ENCODE data around the gene CCDC169.
"Not testable (repeated sequence)": the region's sequence is repeated elsewhere in the genome, so short reads cannot be mapped to it uniquely, and the experiment has no call there.

Gene CCDC169

DNA sequence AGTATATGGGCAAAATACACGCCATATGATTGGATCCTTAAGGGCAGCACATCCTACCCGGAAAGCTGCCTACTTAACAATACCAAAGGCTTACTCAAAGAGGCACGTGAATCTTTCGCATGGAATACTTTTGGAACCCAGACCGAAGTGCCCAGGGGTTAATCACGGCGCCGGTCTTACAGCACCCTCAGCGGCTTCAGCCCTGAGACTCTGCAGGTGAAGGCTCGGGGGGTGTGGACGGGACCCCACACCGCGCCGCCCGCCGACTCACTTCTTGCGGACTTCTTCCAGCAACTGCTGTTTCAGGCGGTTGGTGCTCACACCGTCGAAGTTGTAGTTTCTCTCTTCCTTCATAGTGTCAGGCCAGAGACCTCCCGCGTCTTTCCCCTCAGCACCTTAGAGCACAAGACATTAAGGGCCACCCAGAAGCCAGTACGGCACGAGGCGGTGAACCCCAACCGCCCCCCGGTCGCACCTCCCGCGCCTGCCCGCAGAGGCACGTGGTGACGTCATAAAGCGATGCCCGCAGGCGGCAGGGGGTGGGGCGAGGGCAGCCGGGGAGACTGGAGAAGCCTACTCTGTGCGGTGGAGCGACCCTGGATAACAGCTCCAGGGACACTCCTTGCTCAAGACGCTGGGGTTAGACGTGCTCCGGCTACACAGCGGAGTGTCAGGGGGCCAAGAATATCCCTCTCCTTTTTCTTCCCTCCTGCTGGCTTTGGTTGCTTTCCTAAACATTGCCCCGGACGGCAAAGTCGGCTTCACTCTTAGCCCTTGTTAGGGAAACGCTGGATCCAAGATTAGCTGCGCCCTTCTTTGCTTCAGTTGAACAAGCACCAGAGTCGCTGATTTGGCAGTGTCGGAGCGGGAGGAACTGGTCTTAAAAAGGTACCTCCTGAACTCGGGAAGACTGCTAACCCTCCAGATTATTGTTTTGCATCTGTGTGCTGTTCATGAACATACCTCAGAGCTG lies at the start of gene CCDC169:
TSS of gene CCDC169 (minus strand) at position 449 of the 973 bp plus-strand sequence. CDS start at position 354, 95 bp downstream.
- in situ Hi-C loops (cut with MboI; ENCODE audit: low sequenced_read_pairs) = no loop called here

DNA sequence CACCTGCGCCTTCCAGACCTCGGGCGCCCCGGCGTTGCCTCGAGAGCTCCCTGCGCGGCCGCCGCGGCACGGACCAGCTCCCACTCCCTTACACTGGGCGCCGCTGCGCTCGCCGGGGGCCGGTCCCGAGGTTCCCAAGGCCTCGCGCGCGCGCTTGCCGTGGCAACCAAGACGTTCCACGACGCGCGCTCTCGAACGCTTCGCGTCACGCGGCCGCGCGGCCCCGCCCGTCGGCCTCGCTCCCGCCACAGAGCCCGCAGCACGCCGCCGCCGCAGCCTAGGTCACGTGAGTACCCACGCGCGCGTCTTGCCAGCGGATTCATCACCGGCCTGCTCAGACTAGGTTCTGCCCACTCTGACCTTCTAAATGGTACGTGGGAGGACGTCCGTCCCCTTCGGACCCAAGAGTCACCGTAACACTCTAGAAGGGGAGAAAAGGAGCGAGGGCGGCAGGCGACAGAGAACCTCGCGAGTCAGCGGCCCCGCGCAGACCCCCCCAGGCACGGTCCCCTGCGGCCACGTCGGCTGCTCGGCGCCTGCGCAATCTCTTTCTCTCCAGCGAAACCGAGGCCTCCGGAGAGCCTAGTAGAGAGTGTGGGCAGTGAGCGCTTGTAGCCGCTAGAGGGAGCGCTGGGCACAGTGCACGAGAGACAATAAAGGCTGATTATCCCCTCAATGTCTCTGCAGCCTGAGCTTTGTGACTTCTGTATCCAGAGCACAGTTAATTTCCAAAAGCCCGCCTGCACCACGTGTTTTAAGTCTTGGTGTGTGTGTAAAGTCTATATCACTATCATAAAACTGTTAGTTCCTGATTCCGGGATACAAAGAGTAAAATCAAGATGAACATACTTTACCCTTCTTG lies 48.8 kb upstream of the CCDC169 start, which contains the start of gene SPART:
TSS of gene SPART (minus strand) at position 173 of the 862 bp plus-strand sequence. CDS start 10,564 bp downstream, outside the sequence.
- in situ Hi-C loops (cut with MboI; ENCODE audit: low sequenced_read_pairs) = no loop called here

DNA sequence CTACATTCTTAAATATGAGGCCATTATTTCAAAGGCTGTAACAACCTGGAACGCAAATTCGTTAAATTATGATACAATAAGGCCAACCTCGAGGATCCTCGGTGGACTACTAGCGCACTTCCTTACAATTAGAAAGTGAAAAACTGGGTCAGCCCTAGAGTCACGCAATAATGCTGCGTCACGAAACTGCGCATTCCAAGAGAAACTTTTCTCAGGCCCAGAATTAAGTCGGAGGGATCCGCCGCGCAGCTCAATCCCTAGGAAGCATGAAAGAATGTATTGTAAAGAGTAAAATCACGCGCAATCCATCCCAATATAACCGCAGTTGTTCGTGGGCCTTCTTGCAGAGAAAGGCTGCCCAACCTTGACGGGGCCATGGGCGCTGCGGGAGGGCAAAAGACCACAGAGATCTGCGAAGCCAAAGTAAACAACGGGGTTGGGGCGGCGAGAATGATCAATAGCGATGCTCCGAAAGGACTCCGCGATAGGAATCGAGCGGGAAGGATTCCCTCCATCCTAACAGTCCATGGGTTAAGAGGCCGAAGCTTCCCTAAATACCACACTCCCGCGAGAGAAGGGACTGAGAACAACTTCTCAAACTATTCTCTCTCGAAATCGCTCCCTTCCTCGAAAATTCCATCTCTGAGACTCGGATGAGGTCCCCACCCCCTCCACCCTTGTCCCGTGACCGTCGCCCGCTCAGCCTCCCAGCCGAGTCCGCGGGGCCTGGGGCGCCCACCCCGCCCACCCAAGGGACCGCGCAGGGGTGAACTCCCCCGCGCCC lies 48.0 kb upstream of the CCDC169 start:
- in situ Hi-C loops (cut with MboI; ENCODE audit: low sequenced_read_pairs) = no loop called here

DNA sequence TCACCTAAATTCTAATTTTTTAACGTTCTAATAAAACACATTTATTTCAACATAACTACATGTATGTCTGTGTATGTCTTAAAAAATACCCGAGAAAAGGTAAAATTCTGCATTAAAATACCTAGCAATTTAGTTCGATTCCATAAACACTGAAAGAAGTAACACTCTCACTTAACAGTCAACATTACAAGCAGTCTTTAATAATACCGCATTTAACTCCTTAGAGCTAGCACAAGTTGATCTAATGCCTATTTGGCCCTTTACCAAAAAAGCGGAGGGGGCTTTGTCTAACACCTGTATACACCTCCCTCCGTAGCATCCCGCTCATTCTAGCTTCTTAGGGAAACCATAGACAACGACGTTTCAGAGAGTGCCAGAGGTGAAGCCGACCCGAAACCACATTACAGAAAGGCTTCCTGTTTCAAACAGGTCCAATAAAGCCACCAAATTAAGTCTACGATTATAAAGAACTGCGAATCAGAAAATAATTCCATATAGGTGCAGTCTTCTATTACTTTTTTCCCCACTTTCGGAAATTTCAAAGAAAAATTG lies 47.3 kb upstream of the CCDC169 start:
- in situ Hi-C loops (cut with MboI; ENCODE audit: low sequenced_read_pairs) = no loop called here

DNA sequence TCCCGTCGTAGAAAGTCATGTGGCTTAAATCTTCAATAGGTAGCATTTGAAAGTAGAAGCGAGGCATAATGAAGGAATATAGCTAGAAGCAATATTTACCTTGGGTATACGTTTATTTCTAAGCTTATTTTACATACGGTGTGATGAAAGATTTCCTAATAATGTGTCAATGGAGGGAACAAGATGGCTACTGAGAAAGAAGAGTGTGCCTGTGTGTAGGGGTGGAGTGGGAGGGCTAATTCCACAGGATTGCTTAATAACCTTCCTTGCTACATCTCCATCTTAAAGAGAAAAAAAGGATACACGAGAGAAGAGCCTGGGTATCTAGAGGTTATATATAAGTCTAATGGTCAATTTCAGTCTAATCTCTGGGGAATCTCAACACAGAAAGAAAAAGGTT lies 46.6 kb upstream of the CCDC169 start:
- in situ Hi-C loops (cut with MboI; ENCODE audit: low sequenced_read_pairs) = no loop called here

DNA sequence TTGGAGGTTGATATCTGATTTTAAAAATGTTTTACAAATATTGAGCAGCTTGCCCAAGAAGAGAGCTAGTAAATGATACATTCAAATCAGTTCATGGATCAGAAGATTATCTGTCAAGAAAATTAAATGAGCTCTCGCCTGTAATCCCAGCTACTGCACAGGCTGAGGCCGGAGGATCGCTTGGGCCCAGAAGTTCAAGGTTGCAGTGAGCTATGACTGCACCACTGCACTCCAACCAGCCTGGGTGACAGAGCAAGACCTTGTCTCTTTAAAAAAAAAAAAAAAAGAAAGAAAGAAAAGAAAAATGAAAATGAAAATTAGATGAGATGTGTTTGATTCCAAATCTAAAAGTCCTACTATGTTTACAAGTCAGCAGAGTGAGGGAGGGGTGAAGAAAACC lies 46.2 kb upstream of the CCDC169 start:
- in situ Hi-C loops (cut with MboI; ENCODE audit: low sequenced_read_pairs) = no loop called here

DNA sequence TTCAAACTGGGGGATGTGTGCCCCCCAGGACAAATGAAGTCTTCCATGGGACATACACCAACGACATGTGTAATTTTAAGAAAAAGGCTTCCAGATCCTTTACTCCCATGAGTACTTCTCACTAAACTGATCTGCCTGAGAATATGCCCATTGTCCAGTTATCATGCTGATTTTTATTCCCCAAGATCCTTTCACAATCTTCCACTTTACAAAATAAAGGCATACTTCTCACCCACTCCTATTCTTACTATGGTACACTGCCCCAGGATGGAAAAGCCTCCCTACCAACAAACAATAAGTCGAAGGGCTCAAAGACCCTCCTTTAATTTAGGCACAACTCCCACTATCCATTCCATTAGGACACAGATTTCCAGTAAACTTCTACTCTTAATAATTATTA lies 45.1 kb upstream of the CCDC169 start:
- in situ Hi-C loops (cut with MboI; ENCODE audit: low sequenced_read_pairs) = no loop called here

DNA sequence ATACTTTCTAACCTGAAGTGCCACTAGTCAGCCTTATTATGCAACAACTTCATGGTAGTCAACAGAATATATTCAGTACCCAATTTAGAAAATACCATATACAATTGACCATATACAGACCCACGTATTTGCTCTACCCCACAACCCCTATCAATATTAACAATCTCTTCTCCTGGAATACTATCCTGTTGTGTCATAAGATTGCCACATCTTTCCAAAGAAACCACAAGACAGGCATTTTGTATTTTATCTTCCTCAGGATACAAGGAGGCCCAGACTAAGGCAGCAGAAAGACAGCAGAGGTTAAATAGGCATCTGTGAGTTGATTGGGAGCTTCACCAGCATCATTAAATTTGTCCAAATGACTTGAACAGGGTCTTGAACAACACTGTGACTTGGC lies 44.1 kb upstream of the CCDC169 start:
- in situ Hi-C loops (cut with MboI; ENCODE audit: low sequenced_read_pairs) = no loop called here

DNA sequence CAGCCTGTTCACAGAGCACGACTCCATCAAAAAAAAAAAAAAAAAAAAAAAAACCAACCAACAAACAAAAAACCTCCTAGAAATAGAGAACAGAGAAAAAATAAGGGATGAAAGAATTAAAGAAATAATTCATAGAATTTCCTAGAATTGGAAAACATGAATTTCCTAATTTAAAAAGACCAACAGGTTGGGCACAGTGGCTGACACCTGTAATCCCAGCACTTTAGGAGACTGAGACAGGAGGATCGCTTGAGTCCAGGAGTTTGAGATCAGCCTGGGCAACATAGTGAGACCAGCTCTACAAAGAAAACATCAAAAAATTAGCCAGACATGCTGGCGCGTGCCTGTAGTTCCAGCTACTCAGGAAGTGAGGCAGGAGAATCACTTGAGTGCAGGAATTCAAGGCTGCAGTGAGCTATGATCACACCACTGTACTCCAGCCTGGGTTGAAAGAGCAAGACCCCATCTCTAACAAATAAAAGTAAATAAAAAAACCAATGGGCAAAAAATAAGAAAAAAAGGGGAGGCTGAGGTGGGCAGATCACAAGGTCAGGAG lies 42.1 kb upstream of the CCDC169 start:
- in situ Hi-C loops (cut with MboI; ENCODE audit: low sequenced_read_pairs) = no loop called here

DNA sequence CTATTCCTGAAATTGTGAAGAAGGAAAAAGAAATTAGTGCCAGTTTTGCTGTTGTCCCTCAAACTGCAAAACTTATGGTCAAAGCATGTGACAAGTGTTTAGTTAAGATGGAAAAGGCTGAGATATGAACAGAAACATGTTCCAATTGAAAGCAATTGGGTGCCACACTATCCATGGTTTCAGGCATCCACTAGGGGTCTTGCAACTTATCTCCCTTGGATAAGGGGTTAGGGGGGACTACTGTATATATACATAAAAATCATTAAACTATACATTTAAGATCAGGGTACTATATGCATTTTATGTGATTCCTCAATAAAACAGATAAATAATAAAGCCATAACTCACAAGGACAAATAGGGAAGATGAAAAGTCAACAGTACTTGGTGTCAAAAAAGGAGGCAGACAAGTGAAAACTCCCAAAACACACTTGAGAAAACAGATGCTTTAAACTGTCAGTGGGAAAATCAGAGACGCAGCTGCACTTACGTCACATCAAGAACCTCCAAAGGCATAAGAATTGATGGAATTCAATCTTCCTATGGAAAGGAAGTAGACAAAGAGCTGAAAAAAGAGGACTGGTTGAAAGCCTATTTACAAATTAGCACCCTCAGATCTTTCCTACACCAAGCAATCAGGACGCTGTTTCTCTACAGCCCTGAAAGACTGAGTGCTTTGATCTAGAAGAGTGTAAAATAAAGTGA lies 40.5 kb upstream of the CCDC169 start:
- in situ Hi-C loops (cut with MboI; ENCODE audit: low sequenced_read_pairs) = no loop called here

DNA sequence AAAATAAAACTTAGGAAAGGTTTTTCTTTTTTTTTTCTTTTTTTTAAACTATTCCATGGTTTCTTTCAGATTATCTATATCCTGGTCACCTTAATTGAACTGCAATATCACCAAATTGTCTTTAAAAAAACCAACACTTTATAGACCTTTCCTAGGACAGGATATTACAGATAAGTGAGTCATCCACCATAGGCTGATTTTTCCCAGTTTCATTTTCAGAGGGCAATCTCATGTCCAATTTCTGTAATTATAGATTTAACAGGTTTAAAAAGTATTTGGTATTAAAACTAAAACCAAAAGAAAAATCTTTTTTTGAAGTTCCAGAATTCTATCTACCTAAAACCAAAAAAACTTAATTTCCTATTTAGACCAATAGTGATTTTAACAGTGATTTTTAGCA lies 35.4 kb upstream of the CCDC169 start:
- in situ Hi-C loops (cut with MboI; ENCODE audit: low sequenced_read_pairs) = no loop called here

DNA sequence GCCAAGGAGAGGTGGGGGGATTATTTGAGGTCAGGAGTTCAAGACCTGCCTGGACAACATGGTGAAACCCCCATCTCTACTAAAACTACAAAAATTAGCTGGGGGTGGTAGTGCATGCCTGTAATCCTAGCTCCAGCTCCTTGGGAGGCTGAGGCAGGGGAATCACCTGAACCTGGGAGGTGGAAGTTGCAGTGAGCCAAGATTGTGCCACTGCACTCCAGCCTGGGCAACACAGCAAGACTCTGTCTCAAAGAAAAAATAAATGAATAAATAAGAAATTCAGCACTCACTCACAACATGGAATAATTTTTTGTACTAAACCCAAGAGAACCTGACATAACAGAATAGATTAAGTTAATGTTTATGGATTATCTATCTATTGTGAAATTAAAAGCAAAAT lies 34.6 kb upstream of the CCDC169 start:
- in situ Hi-C loops (cut with MboI; ENCODE audit: low sequenced_read_pairs) = not testable (repeated sequence)

DNA sequence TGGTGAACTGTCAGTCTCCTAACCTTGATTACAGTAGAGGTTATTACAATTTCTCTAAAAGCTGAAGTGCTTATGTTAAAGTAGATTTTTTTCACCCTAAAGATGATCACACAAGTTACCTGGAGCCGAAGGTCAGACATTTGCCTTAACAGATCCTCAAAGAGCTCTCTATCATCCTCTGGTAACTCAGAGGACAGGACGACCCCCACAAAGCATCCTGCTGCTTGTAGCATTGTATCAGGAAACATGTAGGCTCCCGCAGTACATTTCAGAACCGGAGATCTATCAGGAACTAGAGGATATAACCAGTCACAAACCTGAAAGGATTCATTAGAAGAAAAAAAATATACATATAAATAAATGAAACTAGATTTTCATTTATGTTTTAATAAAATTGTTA lies 33.7 kb upstream of the CCDC169 start:
- in situ Hi-C loops (cut with MboI; ENCODE audit: low sequenced_read_pairs) = no loop called here

DNA sequence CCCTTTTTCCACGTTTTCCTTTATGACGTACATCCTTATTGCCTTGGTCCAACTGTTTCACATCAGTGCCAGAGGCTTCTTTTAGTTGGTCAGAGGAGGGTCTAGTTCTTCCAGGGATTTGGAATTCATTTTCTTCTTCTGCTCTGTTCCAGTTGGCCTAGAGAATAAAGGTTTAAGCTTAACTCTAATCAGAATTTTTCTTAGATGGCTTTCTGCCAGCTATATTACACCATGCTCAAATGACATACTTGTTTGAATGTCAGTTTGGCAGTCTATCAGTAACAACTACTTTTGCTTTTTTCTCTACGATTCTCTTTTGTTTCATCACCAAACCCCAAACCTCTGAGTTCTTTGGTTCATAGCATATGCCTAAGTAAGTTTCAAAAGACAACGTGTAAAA lies 31.7 kb upstream of the CCDC169 start:
- in situ Hi-C loops (cut with MboI; ENCODE audit: low sequenced_read_pairs) = no loop called here

DNA sequence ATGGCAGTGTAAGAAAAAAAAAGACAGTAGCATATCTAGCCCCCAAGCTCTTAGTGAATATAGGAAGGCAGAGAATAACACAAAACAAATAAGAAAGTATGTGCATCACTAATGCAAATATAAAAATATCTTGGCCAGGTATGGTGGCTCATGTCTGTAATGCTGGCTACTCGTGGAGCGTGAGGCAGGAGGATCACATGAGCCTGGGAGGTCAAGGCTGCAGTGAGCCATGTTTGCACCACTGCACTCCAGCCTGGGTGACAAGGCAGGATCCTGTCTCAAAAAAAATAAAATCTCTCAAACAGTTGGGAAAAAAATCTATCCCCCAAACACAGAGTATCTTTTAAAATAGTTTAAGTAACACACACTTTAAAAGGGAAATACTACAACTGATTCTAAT lies 31.2 kb upstream of the CCDC169 start:
- in situ Hi-C loops (cut with MboI; ENCODE audit: low sequenced_read_pairs) = no loop called here

DNA sequence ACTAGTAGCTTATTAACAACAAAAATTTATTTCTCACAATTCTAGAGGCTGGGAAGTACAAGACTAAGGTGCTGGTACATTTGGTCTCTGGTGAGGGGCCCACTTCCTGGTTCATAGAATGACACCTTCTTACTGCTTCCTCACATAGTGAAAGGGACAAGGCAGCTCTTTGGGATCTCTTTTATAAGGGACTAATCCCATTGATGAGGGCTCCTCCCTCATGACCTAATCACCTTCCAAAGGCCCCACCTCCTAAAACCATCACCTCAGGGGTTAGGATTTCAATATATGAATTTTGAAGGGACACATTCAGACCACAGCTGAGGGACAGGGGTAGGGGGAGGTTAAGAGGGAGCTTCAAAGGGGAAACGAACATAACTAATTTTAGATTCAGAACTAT lies 28.3 kb upstream of the CCDC169 start:
- in situ Hi-C loops (cut with MboI; ENCODE audit: low sequenced_read_pairs) = no loop called here

DNA sequence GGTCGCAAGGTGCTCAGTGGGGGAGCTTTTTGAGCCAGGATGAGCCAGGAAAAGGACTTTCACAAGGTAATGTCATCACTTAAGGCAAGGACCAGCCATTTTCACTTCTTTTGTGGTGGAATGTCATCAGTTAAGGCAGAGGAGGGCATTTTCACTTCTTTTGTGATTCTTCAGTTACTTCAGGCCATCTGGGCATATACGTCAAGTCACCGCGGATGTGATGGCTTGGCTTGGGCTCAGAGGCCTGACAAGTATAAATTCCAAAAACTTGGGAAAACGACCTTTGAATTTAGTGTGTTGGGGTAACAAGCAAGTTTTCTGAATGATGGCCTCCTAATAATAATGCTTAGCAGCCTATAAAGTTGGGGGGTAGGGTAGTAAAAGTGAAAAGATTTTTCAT lies 27.3 kb upstream of the CCDC169 start:
- in situ Hi-C loops (cut with MboI; ENCODE audit: low sequenced_read_pairs) = not testable (repeated sequence)

DNA sequence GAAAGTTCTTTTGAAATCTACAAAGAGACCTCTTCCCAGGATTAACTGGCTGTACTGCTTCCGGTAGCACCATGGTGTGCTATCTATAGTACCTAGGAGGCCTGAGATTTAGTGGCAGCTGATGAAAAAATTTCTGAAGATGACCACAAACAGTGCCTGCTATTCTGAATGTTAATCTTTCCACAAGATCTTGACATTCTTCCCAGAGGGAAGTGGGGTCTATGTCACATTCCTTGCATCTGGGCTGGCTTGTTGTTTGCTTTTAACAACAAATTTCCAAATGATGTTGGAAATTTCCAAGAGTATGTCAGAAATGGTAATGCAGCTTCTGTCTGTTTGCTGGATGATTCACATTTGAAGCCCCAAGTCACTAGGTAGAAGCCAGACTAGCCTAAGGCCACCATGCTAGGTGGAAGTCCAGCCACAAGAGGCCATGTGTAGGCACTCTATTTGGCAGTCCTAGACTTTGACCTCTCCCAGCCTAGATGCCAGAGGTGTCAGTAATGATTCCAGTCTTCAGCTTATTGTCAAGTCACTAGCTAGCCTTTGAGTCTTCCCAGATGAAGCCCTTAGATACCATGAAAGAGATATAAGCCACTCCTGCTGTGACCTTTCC lies 26.4 kb upstream of the CCDC169 start:
- in situ Hi-C loops (cut with MboI; ENCODE audit: low sequenced_read_pairs) = no loop called here

DNA sequence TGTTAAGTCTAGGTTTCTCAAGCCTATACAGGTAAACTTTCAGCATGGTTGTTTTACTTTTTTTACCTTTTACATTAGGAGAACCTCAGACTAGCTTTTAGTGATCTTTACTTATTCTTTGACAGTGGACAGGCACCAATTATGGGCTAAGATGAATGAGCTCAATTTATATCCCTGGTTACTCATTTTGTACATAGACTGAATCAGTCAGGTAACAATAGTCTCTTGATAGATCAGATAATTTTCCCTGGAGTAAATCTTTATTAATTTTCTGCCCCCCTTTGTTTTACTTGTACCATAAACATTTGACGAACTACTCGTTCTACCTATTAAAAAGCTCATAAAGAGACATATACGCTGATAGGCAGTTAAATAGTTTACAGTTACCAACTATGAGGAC lies 25.8 kb upstream of the CCDC169 start:
- in situ Hi-C loops (cut with MboI; ENCODE audit: low sequenced_read_pairs) = no loop called here
